HG03520 (cell line): Measurements from ENCODE around the gene IQSEC1.

Experiments used
- ATAC-seq: cut with Tn5 transposase; IDR thresholded peaks from one replicate; pipeline ENCODE4 v1.9.1; 2021; ENCODE audit warnings: mild to moderate bottlenecking, moderate library complexity; ENCODE audit not compliant: unreplicated experiment

The IQSEC1 gene

GRCh38 chr3:12902181-12902999, 170.8 kb downstream of the IQSEC1 start:
- ATAC-seq: no peak

DNA sequence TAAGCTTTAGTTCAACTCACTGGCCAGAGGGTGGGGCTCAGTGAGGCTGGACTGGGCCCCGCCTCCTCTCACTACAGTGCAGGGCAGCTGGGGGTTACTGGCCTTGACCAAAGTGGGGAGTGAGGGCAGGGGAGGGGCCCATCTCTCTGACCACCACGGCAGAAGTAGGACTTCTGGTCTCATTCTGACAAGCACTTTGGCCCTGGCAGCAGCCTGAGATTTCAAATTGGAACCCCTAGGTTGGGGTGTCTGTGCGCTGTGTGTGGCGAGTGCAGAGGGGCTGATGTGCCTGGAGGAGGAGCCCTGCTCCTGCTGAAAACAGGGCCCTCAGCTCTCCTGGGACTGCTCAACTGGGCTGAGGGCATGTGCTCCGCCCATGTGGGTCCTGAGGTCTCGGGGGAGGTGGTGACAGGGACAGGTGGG, 171.6 kb downstream of the IQSEC1 start:
- no peak for ATAC-seq

GRCh38 chr3:12900885-12901411, 172.3 kb downstream of the IQSEC1 start:
- ATAC-seq: no peak

GRCh38 chr3:12898965-12899755, 174.1 kb downstream of the IQSEC1 start:
- ATAC-seq: no peak

DNA sequence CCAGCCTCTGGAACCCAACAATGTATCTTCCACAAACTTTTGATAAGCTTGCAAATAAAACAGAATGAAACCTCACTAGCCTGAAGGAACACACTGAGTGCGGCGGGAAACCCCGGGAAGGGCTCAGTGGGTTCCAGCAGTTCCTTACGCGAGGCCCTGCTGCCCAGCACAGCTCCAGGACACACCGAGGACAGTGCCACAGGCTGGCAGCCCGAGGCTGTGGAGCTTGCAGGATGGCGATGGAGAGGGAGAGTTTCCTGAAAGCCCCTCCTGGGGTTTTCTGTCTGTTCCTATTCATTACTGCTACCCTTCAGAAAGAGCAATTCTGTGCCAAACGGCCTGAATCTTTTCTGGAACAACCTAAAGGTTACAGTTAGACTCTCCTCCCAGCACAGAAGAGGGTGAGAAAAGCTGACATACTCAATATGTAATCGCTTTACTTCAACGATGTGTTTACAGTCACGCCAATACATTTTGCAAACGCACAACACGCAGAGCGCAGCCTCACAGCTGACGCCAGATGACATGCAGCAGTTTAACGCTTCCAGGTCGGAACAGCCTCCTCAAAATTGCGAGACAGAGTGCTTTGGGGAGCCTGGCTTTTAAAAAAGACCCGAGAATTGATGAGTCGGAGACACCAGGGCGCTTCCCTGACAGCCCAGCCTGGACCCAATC, 174.8 kb downstream of the IQSEC1 start:
- no peak for ATAC-seq

GRCh38 chr3:12897381-12898289, 175.6 kb downstream of the IQSEC1 start:
- no peak for ATAC-seq

DNA sequence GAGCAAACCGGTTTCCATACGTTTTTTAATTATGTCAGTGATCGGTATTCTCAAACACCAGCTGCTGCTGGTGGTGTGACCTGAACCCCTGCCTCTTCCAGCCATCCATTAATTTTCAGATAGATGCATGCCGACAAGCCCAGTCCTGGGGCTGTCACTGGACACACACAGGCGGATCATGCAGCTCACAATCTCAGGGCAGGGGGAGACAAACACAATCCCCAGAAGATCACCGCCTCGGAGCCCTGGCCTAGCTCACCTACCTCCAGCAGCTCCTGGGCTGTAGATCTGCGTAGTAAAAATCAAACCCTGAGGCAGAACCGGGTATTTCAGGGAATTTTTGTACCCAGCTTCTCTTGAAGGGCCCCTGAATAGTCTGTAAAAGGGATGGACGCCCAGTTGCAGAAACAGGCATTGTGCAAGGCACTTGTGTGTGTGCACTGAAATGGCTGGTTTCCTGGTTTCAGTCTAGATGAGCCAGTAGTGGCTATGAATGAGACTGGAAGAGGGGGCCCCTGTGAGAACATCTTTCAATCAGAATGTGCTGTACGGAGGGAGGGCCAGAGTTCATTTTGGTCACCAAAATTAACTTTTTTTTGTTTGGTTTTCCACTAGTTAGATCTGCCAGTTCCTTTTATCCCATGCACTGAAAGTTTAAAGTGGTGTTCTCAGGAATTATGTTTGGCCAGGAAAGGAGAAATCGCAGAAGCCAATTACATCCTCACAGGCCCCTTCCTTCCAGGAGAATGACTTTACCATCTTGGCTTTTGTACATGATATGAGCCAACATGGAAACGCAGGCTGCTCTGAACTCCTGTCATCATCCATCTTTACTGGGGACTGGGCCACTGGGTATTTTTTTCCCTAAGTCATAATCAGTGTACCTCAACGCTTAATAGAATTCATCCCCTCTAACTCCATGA, 176.9 kb downstream of the IQSEC1 start:
- no peak for ATAC-seq

DNA sequence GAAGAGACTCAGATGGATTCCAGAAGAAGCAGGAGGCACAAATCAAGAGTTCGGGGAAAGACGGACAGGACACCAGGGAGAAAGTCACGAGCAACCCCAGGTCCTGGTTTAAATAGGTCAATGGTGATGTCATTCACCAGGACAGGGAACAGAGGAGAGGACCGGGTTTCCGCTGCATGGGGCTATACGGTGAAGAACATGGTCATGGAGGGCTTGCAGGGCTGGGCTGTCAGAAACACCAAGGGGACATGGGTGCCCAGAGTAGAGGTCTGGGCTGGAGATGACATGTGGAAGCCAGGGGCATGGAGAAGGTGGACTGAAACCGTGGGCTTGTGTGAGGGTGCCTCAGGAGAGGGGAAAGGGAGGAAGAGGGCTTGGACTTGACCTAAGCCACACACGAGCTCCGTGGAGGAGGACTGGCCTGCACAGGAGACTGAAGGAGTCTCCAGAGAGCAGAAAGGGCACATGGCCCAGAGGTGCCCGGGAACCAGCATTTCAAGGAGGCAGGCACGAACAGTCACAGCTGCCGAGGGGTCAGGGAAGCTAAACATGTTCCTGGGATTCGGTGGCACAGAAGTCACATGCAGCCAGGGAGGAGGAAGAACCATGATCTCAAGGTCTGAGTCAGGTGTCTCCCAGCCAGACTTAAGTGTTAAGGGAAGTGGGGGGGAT, 177.7 kb downstream of the IQSEC1 start:
- ATAC-seq: no peak

- ATAC-seq: no peak
Measured at GRCh38 chr3:12894629-12895028, 178.6 kb downstream of the IQSEC1 start.

DNA sequence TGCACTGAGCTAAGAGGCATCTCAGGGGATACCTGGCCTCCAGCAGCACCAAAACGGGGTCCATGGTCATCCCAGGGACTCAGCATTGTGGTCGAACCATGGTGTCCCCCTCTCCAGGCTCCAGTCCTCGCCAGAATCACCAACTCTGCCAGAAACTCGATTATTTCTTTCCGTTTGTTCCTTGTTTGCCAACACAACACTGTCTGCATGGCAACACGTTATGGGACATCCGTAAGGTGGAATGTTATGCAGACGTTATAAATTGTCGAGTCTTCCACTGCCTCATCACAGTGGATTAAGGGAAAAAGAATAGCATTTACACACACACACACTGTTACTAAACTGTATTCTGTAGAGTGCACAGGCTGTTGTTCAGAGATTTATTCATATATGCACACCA, 179.4 kb downstream of the IQSEC1 start:
- ATAC-seq: no peak

- ATAC-seq: no peak
Measured at GRCh38 chr3:12893247-12893646, 180.0 kb downstream of the IQSEC1 start.

- no peak for ATAC-seq
Measured at GRCh38 chr3:12892840-12893189, 180.4 kb downstream of the IQSEC1 start.

GRCh38 chr3:12891985-12892839, 181.0 kb downstream of the IQSEC1 start:
- ATAC-seq: no peak

GRCh38 chr3:12891391-12891984, 181.7 kb downstream of the IQSEC1 start:
- ATAC-seq: no peak

DNA sequence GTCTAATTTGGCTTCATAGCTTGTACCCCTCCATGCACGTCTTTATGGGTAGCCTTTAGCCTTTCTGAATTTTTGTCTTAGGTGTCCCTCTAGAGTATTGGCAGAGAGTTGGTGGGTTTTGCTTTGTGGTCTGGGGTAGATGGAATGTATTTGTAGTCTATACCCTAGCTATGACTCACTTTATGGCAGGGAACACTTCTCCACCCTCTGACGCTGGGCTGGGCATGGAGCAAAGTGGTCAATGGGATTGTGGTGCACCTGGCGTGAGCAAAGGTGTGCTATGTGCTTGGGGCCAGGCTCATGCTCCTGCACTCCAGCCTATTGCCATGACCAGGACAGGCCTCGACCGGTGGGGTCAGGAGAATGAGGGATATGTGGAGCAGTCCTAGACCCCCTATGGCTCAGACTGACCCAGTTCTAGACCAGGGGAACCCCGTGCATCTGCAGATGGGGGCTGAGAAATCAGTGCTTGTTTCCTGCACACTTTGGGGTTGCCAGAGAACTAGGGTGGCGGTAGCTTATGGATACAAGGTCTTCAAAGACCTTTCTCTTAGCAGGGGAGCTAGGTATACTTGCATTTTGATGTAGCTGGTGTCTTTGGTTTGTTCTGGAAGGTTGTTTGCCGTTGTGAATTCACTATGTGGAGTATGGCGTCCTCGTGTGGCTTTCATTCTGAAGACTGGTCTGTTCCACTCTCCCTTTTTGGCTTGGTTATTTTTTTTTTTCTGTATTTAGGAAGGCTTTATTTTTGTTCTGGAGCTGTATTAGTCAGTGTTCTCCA, 182.4 kb downstream of the IQSEC1 start:
- ATAC-seq: no peak

DNA sequence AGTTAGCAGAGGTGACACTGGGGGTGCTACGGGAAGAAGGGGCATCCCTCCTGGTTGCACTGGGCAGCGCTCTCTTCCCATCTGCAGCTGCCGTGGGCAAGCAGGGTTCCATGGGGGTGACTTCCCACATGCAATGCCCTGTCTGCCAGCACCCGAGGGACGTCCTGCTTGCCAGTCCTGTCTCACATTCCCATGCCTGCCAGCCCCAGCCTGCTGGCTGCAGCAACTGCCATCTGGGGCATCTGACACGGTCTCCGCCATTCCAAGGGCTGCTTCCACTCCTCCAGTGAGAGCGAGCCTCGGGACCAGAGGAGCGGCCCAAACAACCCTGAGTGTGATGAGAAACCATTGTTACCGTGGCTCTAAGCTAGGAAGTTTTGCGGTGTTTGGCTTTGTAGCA, 186.5 kb downstream of the IQSEC1 start:
- ATAC-seq: no peak
